HG02943 (cell line): ENCODE data around the gene CASQ1.

Experiments used
- ATAC-seq: cut with Tn5 transposase; IDR thresholded peaks from one replicate; pipeline ENCODE4 v1.9.1; 2021; ENCODE audit warnings: mild to moderate bottlenecking, low read depth, moderate library complexity; ENCODE audit not compliant: unreplicated experiment

CASQ1 gene

DNA sequence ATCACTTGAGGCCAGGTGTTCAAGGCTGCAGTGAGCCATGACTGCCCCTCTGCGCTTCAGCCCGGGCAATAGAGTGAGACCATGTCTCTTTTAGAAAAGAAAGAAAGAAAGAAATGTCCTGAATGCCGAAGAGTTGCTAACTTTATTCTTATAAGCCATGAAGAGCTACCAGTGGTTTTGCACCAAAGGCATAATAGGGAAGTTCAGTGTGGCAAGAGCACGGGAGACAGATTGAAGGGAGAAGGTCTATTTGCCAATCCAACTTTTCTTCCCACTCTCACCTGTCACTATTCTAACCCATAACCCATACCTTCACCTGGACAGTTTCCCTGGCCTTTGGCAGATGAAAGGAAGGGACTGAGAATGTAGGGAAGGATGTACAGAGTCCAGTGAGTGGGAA lies 10.4 kb downstream of the CASQ1 start:
- ATAC-seq: no peak

DNA sequence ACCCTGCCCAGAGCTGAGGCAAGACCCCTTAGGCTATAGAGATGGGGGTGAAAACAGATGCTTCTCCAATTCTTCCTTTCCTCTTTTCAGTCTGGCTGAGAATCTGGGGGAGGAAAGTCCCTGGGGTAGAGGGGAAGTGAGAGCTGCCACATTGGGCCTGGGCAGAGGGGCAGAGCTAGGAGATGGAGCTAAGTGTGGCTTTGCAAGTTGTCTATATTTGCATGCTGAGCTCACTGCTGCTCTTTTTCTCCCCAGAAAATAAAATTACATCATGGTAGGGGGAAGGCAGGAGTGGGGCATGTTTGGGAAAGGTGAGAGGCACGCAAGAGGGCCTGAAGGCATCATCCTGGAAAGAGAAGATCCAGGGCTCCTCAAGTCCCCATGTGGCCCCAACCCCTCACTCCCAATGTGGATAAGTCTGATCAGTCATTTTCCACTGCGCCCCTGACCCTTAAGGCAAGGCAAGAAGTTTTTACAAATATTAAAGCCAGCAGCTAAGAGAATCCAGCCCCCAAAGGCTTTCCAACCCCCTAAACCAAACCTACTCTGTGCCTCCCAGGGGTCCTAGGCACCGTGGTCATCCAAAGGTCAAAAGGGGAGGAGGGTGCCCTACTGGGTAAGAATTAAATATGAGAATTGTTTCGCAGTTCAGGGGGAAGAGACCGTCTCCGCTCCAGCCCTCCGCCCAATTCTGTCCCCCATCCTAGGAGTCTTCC lies 14.3 kb downstream of the CASQ1 start:
- ATAC-seq: peak; percentile 70

DNA sequence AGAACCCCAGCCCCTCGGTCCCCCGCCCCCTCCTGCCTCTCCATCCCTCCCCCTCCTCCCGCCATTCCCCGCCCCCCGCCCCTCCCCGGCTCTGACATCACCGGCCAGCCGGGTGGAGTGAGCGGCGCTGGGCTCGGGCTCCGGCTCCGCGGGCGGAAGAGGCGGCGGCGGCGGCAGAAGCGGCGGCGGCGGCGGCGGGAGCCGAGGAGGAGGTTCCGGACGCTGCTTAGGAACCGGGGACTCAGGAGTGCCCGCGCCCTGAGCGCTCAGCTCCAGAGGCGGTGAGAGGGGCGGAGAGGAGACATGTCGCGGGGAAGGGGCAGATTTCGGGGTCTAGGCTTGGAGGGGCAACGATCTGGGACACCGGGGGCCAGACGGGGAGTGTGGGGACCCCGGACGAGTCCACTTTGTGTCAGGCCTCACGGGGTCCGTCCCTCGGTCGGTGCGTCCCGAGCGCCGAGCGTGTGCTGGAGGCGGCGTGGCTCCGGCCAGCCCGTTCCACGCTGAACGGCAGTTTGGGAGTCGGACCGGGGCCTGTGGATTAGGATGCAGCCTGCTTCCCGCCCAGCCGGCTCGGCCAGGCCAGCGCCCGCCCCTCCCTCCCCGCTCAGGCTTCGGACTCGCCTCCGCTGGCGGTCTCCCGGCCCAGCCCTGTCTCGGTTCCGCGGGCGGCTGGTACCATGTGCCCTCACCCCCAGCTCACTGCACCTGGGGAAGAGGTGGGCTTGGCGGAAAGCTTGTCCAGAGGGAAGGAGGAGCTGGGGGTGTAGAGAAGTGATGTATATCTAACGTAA lies 15.1 kb downstream of the CASQ1 start, which contains the start of gene PEA15:
Gene PEA15 (plus strand): TSS at position 143 of the 794 bp plus-strand sequence. CDS start 6,161 bp downstream, outside the sequence.
- peak; percentile 45 for ATAC-seq

DNA sequence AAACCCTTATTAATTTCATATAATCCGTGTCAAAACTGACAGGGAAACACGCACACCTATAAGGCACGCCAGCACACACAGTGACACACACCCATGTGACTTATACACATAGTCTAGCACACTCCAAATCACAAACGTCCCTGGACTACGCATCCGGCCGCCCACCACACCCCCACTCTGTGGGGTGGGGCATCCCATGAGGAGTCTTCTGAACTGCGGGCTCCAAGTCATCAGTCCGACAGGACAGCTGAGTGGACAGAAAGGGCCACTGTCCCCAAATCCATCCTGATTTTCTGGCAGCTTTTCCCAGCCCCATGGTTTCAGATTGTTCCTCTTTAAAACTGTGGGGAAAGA lies 15.6 kb downstream of the CASQ1 start:
- ATAC-seq: no peak

DNA sequence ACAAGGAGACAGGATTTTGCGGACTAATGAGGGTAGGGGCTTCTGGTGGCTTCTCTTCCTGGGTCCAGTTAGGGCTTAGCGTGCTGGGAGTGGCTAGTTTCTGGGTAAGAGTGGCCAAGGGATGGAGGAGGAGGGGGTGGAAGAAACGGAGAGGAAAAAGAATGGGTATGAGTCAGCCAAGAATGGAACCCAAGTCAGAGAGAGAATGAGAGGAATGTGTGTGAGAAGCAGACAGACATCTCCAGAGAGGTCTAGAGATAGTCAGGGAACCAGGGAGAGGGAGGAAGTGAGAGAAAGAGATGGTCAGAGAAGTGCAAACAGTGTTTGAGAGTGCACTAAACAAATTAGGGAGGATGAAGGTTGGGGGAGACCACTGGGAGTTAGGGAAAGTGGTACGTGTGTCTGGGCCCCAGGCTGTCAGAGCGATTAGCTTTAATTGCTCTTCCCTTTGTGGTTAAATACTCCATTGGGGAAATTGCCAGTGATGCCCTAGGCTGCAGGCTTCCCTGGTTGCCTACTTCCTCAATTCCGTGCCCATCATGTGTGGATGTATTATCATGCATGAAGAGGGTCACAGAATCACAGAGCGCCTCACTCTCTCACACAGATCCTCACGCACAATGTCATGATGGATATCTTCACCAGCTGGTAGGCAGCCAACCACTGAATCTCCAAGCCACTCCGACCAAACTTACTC lies 16.2 kb downstream of the CASQ1 start:
- no peak for ATAC-seq

DNA sequence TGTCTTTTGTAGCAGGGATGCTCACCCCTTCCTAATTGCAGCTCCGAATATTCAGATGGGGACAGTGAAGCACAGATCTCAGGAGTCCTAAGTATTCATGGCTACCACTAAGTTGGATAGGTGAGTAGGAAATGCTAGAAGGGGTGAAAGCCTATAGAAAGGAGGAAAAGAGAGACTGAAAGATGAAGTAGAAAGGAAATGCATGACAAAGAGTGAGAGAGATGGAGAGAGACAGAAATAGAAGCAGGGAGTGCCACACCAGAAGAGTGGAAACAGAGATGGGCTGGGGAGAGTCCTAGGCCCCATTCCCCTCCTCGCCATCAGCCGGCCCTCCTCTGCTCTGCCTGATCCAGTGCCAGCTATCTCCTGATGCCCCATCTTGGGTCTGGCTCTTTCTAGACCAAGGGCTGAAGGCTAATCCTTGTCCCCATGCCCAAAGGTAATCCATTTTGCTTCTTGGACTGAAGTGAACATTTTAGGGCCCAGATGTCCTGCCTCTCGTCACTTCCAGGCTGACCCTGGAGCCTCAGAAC lies 16.8 kb downstream of the CASQ1 start:
- no peak for ATAC-seq

DNA sequence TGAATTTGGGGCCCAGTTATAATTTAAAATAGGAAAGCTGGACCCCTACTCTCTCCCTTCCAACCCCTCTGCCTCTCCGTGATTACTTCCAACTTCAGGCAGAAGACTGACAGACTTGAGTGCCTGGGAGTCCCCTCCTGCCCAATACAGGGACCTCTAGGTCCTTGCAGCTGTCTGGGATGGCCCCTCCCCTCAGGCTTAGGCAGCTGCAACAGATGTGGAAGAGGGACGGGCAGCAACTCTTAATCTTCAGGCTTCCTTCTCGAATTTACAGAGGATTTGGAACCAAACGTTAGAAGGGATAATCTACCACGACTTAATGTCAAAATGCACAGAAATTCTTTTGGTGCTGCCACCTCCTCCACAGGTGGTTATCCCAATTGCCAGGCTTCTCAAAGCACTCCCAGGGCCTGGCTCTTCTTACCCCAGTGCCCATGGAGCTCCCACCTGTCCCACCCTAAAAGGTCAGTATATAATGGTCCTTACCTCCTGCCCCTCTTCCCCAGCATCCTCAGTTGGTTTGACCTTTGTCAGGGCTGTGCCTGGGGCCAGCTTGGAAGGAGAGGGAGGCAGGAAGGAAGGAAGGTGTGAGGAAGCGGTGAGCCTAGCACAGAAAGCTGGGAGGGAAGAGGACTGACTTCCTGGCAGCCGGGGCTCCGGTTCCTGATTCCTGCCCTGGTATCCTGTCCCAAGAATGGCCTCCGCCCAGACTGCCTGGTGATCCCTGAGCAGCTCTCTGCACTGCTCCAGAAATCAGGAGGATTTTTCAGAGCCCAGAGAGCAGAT lies 17.6 kb downstream of the CASQ1 start:
- ATAC-seq: no peak

DNA sequence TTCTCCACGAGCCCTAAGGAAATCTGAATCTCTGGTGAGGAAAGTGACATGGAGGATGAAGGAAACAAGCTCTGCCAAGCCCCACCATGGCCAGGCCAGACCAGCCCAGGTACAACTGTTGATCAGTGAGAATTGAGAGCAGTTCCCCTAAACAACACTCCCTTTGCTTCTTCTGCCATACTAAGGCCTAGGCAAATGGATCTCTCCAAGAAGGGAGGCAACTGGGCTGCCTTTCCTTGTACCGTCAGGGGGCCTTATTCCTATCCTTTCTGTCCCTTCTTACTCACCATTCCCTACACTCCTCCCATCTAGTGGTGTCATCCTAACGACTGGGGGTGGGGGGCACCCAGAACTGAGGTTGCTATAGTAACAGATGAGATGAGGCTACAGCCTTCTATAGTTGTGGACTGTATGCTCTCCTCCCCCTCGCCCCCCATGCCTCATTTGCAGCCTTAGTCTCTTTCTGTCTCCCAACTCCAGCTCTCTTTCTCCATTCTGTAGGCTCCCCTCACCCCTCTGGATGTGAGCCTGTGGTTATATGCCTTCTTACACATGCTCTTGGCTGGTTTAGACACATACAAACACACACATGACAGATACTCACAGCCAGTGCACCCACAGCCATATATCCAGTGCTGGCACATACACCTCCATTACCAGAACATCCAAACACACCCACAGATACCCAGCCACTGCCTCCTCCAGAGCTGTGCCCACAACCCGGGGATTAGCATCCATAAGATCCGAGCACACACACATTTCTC lies 18.4 kb downstream of the CASQ1 start:
- no peak for ATAC-seq

DNA sequence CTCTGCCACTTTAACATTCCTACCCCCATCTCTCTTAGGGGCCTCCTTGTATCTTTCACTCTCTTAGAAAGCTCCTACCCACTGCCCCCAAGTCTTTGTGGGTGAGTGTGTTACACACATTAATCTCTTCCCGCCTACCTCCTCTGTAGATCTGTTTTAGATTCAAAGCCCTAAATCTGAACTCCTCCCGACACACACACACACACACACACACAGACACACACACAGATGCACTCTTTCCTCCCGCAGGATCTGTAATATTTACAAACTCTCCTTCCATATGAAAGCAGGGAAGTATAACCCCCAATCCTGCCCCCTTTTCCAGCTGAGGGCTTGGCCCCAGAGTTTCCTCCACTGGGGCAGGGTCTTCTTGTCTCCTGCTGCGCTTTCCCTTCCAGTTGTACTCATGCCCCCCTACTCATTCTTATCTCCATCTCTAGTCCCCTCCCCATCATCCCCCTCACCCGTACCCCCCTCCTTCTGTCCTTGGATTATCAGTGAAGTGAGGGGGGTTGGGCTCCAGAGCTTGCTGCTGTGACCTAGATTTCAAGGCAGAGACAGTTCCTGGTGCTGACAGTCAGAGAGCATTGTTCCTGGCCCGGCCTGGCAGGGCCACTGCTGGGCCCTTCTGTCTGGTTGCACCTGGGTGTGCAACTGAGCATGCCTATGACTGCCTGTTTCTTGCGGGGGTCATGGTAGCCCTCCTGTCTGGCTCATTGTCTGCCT lies 19.1 kb downstream of the CASQ1 start:
- ATAC-seq: no peak

DNA sequence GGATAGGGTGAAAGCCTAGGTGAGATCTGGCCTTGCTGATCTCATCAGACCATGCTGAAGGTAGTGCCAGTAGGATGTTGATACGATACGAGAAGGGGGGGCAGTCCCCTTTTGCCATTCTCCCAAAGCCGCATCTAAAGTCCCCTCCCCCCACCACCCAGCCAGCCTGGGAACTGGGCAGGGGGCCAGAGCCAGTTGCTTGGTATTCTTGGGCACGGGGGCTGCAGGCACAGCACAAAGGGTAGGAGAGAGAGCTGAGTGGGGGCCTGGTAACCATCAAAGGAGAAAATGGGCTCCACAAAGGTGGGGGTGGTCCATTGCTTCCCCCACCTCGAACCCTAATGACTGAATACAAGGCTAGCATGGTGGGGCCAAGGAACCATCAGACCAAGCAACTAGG lies 20.2 kb downstream of the CASQ1 start:
- no peak for ATAC-seq

DNA sequence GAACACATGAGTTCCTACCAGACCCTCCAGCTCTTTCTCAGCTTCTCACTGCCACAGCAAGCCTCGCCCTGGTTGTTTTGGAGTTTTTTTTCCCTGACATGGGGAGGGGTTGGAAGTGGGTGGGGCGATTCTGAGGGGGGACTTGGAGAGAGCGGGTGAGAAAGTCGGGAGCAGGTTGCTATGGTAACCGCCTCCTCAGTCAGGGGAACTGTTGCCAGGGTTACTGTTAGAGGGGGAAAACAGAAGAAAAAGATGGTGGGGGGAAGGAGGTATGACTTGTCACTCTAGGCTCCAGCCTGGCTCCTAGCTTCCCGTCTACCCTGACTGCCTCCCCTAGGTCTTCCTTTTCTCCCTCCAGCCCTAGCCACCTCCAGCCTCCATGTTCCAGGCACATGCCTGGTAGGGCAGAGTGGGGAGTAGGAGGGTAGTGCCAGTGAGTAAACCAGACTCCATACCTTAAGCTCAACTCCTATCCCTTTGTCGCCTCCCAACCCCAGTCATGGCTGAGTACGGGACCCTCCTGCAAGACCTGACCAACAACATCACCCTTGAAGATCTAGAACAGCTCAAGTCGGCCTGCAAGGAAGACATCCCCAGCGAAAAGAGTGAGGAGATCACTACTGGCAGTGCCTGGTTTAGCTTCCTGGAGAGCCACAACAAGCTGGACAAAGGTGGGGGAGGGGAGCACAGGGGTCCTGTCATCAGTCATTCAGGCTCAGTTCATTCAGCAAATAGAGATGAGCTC lies 20.8 kb downstream of the CASQ1 start:
- ATAC-seq: no peak

DNA sequence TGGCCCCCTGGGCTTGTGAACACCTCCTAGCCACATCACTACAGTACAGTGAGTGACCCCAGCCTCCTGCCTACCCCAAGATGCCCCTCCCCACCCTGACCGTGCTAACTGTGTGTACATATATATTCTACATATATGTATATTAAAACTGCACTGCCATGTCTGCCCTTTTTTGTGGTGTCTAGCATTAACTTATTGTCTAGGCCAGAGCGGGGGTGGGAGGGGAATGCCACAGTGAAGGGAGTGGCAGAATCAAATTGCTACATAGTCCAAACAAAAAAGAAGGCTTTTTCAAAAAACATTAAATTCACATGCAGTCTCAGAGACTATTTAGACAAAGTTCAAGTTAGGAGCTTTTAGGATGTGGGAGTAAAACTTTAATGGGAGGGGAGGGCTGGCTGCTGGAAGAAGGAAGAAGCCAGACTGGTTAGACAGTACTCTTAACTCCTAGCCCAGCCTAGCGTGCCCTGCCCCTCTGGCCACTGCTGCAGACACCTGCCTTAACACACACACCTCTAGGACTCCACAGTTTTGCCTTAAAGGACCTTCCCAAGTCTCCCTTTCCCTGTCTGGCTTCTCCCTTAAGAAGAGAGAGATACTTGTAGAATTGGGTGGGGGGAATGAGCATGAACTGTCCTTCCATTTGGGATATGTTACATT lies 24.2 kb downstream of the CASQ1 start:
- ATAC-seq: no peak

DNA sequence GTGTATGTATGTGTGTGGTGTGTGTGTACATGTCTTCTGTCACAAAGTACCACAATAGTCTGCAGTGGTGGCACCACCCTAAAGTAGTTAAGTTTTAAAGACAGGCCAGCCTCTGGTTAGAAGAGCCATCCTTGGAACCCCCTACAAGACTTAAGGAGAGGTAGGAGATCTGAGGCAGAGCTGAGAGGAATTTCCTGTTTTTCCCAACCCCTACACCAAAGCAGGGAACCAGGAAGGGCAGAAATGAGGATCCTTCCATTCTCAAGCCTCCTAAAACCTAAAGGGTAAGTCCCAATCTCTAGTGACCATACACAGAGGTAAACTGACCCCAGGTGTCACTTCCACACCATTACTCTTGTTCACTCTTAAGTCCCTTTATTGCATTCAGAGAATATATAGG lies 25.9 kb downstream of the CASQ1 start:
- ATAC-seq: no peak

DNA sequence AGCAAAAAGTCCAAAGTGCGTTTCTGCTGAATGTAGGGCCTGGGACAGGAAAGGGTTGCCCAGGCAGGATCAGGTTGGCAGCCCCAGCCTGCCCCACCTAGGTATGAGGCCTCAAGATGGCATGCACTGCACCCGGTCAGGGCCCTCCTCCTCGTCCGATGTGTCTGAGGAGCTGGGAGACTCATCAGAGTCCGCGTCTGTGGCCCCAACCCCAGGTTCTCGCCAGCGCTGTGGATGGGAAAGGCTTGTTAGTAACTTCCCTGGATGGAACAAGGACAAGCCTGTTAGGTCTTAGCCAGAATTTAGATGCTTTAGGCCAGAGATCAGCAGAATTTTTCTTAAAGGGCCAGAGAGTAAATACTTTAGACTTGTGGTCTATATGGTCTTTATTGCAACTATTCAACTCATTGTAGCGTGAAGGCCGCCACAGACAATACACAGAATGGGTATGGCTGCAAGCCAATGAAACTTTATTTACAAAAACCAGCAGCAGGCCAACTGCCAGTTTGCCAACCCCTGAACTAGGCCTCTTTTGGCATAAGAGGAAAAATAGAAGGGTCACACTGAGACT lies 27.2 kb downstream of the CASQ1 start:
- ATAC-seq: no peak

DNA sequence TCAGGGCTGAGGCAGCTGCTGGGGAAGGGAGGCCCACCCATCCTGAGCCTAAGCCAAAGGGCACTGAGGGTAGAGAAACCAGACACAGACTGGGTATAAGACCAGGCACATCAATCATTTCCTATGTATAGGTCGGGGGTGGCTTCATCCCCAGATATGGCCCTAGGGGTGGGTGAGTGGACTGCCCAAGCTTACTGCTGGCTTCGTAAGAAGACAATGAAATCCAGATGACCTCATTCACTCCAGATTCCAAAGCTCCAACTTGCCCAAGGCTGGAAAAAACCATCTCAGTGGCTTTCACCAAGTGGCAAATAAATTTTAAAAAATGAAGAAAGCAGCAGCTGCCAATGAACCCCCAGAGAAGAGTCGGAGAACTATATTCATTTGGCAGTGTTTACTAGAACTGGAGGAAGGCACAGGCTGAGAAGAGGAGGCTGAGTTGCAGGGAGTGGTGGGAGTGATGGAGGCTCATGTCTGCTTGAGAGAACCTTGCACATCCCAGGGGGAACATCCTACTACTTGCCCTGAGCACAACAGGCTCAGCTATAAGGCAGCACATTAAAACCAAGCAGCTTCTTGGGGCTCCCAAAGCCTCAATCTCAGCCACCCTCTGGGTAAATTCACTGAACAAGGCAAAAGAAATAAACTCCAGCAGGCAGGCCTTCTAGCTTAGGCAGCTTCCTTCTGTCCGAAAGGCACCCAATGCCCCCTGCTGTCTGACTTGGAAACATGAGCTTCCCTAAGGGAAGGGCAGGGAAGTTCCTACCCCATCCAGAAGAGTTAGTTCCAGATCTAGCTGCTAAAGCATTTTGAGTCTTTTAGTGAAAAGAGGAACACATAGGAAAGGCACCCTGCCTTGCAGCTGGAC lies 28.9 kb downstream of the CASQ1 start:
- ATAC-seq: no peak

DNA sequence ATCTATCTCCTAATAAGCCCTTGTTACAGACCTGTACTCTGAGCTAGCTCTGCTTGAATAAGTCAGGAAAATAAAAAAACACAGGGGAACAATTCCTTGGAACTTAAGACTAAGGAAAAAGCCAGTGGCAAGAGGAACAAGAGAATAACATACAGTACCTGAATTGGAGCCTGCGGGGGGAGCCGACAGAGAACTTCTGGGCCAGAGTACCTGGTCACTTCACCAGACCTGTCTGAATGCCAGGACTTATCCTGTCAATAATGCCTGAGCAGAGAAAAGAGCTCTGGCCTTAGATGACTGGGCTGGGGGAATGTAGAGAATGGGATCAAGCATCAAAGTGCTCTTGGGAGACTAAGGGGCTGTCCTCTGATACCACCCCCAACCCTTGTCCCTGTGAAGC lies 29.9 kb downstream of the CASQ1 start:
- no peak for ATAC-seq

DNA sequence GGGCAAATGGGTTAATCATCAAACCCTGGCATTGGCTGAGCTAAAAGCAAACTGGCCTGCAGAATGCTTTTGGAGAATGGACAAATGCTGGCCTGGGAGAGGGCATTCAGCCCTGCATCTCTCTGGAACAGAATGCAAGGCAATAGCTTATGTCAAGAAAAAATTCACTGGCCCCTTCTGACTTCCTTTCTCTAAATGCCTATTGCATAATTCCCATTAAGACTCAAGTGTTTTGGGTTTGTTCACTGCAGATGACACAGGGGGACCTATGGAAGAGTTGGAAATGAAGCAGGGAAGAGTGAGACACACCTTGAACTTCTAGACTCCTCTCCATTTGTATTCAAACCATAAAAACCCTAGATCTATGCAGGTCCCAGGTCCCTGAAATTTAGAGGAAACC lies 30.7 kb downstream of the CASQ1 start:
- no peak for ATAC-seq
